Right atrium auricular region (tissue), 2 donors: ENCODE measurements around the gene LAMTOR1. TPM values are rescaled to one million over a fixed set of nuclear protein-coding genes. Genes with fewer than 3 reads are reported as not detected.
A peak's percentile ranks its signal among the peaks of the same experiment; 100 is the strongest.

Experiments used
- DNase-seq: peaks from one replicate; pipeline ENCODE4 v3.0.0-alpha.2; 2019; ENCODE audit warnings: low spot score
- H3K27ac ChIP-seq, 2 donors: fragments of 200-600 bp; sonication (generic); 1 replicate in 1 of 2; 2 replicates in 1 of 2; pipeline ENCODE4 v1.5.1; 2016 to 2019
- H3K27me3 ChIP-seq, 2 donors: fragments of 200-600 bp; sonication (generic); one replicate each; pipeline versions ENCODE4 v1.5.1 to v1.6.0; 2017 to 2019
- H3K36me3 ChIP-seq: fragments of 200-600 bp; sonication (generic); one replicate; pipeline ENCODE4 v1.5.1; 2016
- H3K4me1 ChIP-seq, 2 donors: fragments of 200-600 bp; sonication (generic); one replicate each; pipeline versions ENCODE4 v1.5.1 to v1.6.0; 2017 to 2019
- H3K4me3 ChIP-seq, 2 donors: fragments of 200-600 bp; sonication (generic); 1 replicate in 1 of 2; 2 replicates in 1 of 2; pipeline ENCODE4 v1.5.1; 2017 to 2019; ENCODE audit warnings: mild to moderate bottlenecking in 1 of 2, moderate library complexity in 1 of 2
- H3K9me3 ChIP-seq, 2 donors: fragments of 200-600 bp; sonication (generic); one replicate each; pipeline ENCODE4 v1.5.1; 2019
- total RNA-seq, 2 donors: library from RNA; depleted of rRNA; stranded (reverse); fragments of >200 nt; gene quantifications; one replicate each; pipeline ENCODE4 v1.1.0, GENCODE V29; 2016
- TF ChIP-seq, protein P1 (sequence below), 2 donors: fragments of 200-600 bp; sonication (generic); IDR thresholded peaks; one replicate each; pipeline ENCODE4 v1.5.1; 2019; ENCODE audit warnings: antibody characterized with exemption in 2 of 2

LAMTOR1 gene
- total RNA-seq, 2 donors from 2014 or later, result 103 to 117 TPM

DNA sequence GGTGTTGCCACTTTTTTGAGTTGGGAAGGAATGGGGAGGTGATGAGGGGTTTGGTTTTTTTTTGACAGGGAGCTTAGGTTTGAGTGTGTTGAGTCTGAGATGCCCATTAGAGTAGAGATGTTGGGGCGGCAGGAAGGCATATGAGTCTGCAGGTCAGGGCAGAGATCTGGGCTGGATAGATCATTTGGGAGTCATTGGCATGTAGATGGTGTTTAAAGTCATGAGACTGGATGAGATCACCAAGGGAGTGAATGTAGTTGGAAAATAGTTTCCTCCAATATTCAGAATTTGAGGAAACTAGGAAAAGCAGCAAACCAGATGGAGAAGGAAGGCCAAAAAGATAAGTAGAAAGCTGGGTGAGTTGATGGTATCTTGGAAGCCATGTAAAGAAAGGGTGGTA is 11.5 kb upstream of the LAMTOR1 start:
- H3K9me3 ChIP-seq, result no peaks in the 10 kb centered on the region
- no peak overlapping the region for H3K4me3 ChIP-seq
- peaks cover 2% of the 10 kb centered on the region for H3K36me3 ChIP-seq
- DNase-seq, result no peak
- no peaks in the 10 kb centered on the region for H3K27me3 ChIP-seq
- peaks cover 0 to 12% of the 10 kb centered on the region in 2 donors for H3K4me1 ChIP-seq
- H3K27ac ChIP-seq, result no peak overlapping the region
- TF ChIP-seq, protein P1, sequence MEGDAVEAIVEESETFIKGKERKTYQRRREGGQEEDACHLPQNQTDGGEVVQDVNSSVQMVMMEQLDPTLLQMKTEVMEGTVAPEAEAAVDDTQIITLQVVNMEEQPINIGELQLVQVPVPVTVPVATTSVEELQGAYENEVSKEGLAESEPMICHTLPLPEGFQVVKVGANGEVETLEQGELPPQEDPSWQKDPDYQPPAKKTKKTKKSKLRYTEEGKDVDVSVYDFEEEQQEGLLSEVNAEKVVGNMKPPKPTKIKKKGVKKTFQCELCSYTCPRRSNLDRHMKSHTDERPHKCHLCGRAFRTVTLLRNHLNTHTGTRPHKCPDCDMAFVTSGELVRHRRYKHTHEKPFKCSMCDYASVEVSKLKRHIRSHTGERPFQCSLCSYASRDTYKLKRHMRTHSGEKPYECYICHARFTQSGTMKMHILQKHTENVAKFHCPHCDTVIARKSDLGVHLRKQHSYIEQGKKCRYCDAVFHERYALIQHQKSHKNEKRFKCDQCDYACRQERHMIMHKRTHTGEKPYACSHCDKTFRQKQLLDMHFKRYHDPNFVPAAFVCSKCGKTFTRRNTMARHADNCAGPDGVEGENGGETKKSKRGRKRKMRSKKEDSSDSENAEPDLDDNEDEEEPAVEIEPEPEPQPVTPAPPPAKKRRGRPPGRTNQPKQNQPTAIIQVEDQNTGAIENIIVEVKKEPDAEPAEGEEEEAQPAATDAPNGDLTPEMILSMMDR (IDR thresholded peaks at IDR 0.05), result no peak

DNA sequence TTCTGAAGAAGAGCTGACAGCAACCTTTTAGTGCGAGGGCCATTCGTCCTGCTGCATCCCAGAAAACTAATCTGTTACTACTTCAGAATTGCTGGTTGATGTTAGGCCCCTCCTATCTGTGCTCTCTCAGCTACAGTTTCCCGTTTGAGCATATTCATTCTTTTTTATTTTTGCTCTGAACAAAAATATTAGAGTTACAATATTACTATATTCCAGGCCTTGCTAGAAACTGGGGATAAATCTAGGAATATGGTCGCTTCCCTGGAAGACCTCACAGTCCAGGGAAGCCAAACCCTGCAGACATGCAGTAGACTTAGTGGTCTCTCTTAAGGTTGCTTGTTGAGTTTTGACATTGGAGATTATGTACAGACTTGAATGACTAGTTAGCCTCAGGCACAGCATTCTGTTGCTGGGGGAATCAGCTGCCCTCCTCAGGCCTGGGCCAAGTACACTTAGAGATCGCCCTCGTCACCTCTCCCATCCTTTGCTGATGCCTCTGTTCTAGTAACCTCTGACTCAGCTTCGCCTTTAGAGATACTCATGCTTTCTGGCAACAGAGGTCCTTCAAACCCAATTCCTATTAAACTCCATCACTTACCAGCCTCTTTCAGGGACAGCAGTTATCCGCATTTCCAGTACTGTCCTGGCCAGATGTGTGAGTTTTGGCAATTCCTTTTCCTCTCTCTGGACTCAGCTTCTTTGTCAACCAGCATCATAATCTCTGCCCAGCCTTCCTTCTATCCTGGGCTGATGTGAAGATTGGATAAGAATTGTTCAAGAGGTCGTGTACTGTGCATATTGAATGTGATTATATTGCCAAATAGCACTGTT is 10.1 kb upstream of the LAMTOR1 start:
- H3K9me3 ChIP-seq, result no peaks in the 10 kb centered on the region
- TF ChIP-seq, protein P1 (IDR thresholded peaks at IDR 0.05), result no peak
- H3K4me1 ChIP-seq, result peaks cover 0 to 12% of the 10 kb centered on the region in 2 donors
- no peak for DNase-seq
- peak overlapping the region; percentile 61 to 65 for H3K4me3 ChIP-seq
- no peaks in the 10 kb centered on the region for H3K27me3 ChIP-seq
- peaks cover 12% of the 10 kb centered on the region for H3K36me3 ChIP-seq
- H3K27ac ChIP-seq, result peak overlapping the region; percentile 96 to 97

DNA sequence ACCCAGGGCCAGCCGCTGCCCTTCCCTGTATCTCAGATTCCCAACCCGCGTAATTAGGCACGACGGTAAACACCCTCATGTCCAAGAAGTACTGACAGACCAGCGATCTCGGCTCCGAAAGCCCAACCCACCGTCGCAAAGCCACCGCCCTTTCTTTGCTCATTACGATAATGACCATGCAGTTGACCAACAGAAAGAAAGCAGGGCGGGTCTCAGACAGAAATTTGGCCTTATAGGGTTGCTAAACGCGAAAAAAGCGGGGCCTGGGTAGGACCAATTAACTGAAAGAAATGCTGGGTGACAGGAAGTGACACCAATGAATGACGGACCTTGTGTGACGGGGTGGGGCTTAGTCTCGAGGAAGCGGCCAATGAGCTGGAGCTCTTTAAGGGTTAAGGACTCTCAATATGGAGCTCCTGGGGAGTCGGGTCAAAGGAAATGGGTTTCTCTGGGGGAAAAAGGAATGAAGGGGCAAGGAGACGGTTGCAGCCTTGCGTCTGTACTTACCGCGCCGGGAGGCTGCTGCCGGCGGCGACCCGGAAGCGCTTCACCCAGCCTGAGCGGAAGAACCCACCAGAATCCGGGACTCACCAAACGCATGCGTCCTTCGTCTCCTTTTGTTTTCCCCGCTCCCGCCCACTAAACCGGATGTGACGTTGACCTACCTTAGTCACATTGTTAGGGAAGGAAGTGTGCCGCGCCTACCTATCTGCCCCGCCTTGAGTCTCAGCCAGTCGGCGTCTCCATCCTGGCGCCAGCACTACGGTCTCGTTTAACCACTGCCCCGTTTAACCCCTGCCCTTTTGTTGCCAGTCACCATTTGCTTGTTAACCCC is 9.3 kb upstream of the LAMTOR1 start, which contains the start of gene ANAPC15:
Gene ANAPC15 (minus strand): TSS at position 553 of the 835 bp plus-strand sequence. CDS start 1,419 bp downstream, outside the sequence.
- H3K9me3 ChIP-seq, result no peaks in the 10 kb centered on the region
- H3K4me1 ChIP-seq, result peaks cover 0 to 12% of the 10 kb centered on the region in 2 donors
- no peaks in the 10 kb centered on the region for H3K27me3 ChIP-seq
- H3K36me3 ChIP-seq, result peaks cover 13% of the 10 kb centered on the region
- TF ChIP-seq, protein P1 (IDR thresholded peaks at IDR 0.05), result no peak
- peak within 1 kb of the TSS; percentile 61 to 65 for H3K4me3 ChIP-seq
- H3K27ac ChIP-seq, result peak within 1 kb of the TSS; percentile 96 to 97
- peak; percentile 100 for DNase-seq

DNA sequence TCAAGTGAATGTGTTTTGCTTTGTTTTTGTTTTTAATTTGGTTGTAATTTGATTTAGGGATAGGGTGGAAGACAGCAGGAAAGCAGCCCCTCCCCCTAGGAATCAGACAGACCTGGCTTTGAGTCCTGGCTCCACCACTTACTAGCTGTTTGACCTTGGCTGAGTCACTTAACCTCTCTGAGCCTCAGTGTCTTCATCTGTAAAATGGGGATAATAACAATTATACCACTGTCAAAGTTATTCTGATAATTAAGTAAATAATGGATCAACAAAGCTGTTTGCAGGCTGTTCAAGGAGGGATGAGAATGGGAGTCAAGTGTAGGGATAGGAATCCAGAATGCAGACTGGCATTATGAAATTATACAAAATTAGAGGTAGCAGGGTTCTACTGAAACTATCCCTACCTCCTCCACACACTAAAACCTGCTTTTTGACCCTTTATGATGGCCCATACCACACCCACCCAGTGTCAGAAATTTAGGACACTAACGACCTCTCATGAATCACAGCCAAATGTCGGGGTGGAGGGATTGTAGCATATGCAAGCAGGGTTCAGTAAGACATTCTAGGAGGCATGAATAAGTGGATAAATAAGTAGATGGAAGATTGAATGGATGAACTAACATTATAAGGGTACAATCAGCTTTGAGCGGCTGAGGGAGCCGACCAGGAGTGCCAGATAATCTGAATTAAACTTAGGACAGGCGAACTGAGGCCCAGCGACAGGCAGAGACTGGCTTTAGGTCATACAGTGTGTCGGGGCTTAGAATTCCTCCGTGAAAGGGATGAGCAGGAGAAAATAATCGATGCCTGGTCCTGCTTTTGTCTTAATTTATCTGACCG is 8.4 kb upstream of the LAMTOR1 start:
- DNase-seq, result no peak

More for the DNA sequence above, 8.4 kb upstream of the LAMTOR1 start:
- peaks cover 0 to 12% of the 10 kb centered on the region in 2 donors for H3K4me1 ChIP-seq
- H3K27ac ChIP-seq, result peak overlapping the region; percentile 96 to 97
- TF ChIP-seq, protein P1 (IDR thresholded peaks at IDR 0.05), result no peak
- H3K4me3 ChIP-seq, result peak overlapping the region; percentile 40 to 65
- H3K36me3 ChIP-seq, result peaks cover 13% of the 10 kb centered on the region
- no peaks in the 10 kb centered on the region for H3K9me3 ChIP-seq
- H3K27me3 ChIP-seq, result no peaks in the 10 kb centered on the region
